Measurements from ENCODE around the gene TNNT3. TPM values are rescaled to one million over a fixed set of nuclear protein-coding genes. Genes with fewer than 3 reads are reported as not detected.

TNNT3 gene
- total RNA-seq, 1 experiment from 2014 or later = not detected

DNA sequence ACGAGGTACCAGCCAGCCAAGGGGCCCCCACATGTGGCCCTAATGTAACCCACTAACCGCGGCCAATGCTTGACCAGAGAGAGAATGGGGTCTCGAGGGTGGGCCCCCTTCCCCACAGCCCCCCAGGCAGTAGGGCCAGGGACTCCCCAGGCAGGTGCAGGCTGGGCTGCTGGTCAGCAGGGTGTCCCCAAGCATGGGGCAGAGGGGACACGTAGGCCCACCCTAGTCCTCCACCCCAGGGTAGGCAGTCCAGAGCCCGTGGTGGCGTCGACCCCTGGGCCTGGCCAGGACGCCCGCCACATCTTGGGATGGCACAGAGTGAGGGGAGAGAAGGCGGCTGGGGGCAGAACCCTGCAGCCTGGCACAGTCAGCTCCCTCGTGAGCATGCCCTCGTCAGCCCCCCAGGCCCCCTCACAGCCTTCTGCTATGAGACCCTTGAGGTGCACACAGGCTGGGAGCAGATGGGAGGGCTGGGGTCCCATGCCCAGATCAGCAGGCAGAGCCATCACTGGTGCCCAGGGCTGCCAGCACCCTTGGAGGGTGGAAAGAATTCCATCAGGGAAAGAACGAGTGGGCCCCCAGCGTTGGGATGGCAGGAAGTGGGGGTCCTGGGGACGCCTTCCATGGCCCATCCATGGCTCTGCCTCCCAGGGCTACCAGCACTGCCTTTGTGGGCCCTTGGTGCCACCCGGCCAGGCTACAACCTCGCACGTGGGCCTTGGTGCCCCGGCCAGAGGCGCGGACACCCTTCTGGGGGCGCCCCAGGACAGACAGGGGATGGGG, 6.1 kb downstream of the TNNT3 start:
- no peak overlapping the region; the same call in 1 of the 2 replicates for H3K14ac ChIP-seq (ENCODE audit: insufficient read depth, low read length)
- H3K79me1 ChIP-seq (ENCODE audit: insufficient read depth, low read depth, low read length, poor library complexity, severe bottlenecking) = no peaks in the 10 kb centered on the region
- H3K23ac ChIP-seq (ENCODE audit: insufficient read length, low read depth, low read length) = no peak overlapping the region
- no peaks in the 10 kb centered on the region for H3K9me3 ChIP-seq (ENCODE audit: control insufficient read depth, low read depth, low read length)
- no peaks in the 10 kb centered on the region for H3K4me1 ChIP-seq (ENCODE audit: insufficient read depth, low read length)
- H3K4ac ChIP-seq (ENCODE audit: low read depth, low read length) = no peak overlapping the region
- no peak overlapping the region for H3K18ac ChIP-seq (ENCODE audit: insufficient read length, low read depth, low read length)
- no peaks in the 10 kb centered on the region for H3K79me2 ChIP-seq (ENCODE audit: insufficient read depth, low read length)
- no peak overlapping the region for H3K27ac ChIP-seq (ENCODE audit: insufficient read length, low read depth, low read length)
- no peak overlapping the region for H2BK12ac ChIP-seq (ENCODE audit: insufficient read length, low read depth, low read length)
- H4K20me1 ChIP-seq (ENCODE audit: control insufficient read depth, insufficient read depth, insufficient read length) = no peaks in the 10 kb centered on the region
- Mint-ChIP-seq H3K4me1 (peaks cover 3 to 4% of the 10 kb centered on the region in 2 experiments; a peak in 3 of 4 replicates), H3K27me3 (ENCODE audit: low read depth) (peaks cover 16% of the 10 kb centered on the region), H3K36me3 (ENCODE audit: insufficient read depth in 1 of 3, low read depth in 3 of 3) (no peaks in the 10 kb centered on the region), H3K4me3 (no peak overlapping the region), H3K27ac (no peak overlapping the region), H3K9me3 (no peaks in the 10 kb centered on the region)
- no peak for DNase-seq
- no peak overlapping the region for H3K56ac ChIP-seq (ENCODE audit: insufficient read length, low read depth, low read length)
- no peak overlapping the region for H2AFZ ChIP-seq (ENCODE audit: low read length)
- WGBS (ENCODE audit: extremely low coverage, insufficient read length, low lambda C conversion rate) = no CpG with 5 or more reads among the region's 23 CpGs
- no peak overlapping the region for H2BK5ac ChIP-seq (ENCODE audit: insufficient read length, low read length)
- H2BK20ac ChIP-seq (ENCODE audit: low read depth, low read length, poor library complexity, severe bottlenecking) = no peak overlapping the region
- H3K23me2 ChIP-seq (ENCODE audit: insufficient read length, low read depth, low read length, poor library complexity, severe bottlenecking) = peaks cover 3% of the 10 kb centered on the region
- TF ChIP-seq, protein P1, sequence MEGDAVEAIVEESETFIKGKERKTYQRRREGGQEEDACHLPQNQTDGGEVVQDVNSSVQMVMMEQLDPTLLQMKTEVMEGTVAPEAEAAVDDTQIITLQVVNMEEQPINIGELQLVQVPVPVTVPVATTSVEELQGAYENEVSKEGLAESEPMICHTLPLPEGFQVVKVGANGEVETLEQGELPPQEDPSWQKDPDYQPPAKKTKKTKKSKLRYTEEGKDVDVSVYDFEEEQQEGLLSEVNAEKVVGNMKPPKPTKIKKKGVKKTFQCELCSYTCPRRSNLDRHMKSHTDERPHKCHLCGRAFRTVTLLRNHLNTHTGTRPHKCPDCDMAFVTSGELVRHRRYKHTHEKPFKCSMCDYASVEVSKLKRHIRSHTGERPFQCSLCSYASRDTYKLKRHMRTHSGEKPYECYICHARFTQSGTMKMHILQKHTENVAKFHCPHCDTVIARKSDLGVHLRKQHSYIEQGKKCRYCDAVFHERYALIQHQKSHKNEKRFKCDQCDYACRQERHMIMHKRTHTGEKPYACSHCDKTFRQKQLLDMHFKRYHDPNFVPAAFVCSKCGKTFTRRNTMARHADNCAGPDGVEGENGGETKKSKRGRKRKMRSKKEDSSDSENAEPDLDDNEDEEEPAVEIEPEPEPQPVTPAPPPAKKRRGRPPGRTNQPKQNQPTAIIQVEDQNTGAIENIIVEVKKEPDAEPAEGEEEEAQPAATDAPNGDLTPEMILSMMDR (conservative IDR thresholded peaks at IDR 0.05) = no peak
- H2BK120ac ChIP-seq (ENCODE audit: low read depth, low read length, poor library complexity, severe bottlenecking) = no peak overlapping the region
- no peak overlapping the region for H2AK5ac ChIP-seq (ENCODE audit: insufficient read length, low read length)
- no peak overlapping the region for H3K9ac ChIP-seq (ENCODE audit: extremely low read depth, insufficient read length, low read length)
- no peak overlapping the region for H4K8ac ChIP-seq (replicated peaks; ENCODE audit: insufficient read length, low read depth, low read length)
- H4K5ac ChIP-seq (ENCODE audit: insufficient read length, low read depth, low read length) = no peak overlapping the region
- H3K27me3 ChIP-seq (ENCODE audit: insufficient read depth, low read length) = no peaks in the 10 kb centered on the region
- no peak overlapping the region for H2BK15ac ChIP-seq (ENCODE audit: low read depth, low read length)
- no peak overlapping the region for H3T11ph ChIP-seq (ENCODE audit: low read length)
- H3K4me2 ChIP-seq (ENCODE audit: insufficient read depth, insufficient read length, low read length) = no peak overlapping the region
- H4K91ac ChIP-seq (ENCODE audit: insufficient read length, low read depth, low read length) = no peak overlapping the region
